Mononuclear cell (primary cell): ENCODE measurements around the gene PTPRK. TPM values are rescaled to one million over a fixed set of nuclear protein-coding genes. Genes with fewer than 3 reads are reported as not detected.
"Not testable (repeated sequence)": the region's sequence is repeated elsewhere in the genome, so short reads cannot be mapped to it uniquely, and the experiment has no call there.

Experiments used
- H3K27me3 ChIP-seq: 2 replicates; pipeline ENCODE4 v1.6.0; 2011; ENCODE audit warnings: low read length, control low read depth; ENCODE audit not compliant: insufficient read depth
- H3K4me1 ChIP-seq: 2 replicates; pipeline ENCODE4 v1.5.1; 2011; ENCODE audit warnings: mild to moderate bottlenecking, low read length, control low read depth; ENCODE audit not compliant: insufficient read depth
- H3K4me3 ChIP-seq: 2 replicates; pipeline ENCODE4 v1.5.1; 2011; ENCODE audit warnings: mild to moderate bottlenecking, low read length, moderate library complexity
- H3K9me3 ChIP-seq: 2 replicates; pipeline ENCODE4 v1.5.1; 2011; ENCODE audit warnings: low read depth, mild to moderate bottlenecking, control low read depth, low read length
- total RNA-seq: library from RNA; depleted of rRNA; stranded (reverse); fragments of >200 nt; gene quantifications from one replicate; pipeline ENCODE4 v1.2.3, GENCODE V29; 2012

Gene PTPRK
- total RNA-seq, 1 donor = 3.4 TPM

DNA sequence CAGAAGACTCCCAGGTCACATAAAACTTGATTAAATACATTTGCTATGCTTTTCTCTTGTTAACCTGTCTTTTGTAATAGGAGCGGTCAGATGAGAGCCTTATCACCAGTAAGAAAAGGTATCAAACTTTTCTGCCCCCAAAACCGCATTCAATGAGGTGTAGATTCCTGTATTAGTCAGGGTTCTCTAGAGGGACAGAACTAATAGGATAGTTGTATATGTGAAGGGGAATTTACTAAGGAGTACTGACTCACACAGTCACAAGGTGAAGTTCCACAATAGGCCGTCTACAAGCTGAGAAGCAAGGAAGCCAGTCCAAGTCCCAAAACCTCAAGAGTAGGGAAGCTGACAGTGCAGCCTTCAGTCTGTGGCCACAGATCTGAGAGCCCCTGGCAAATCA, 32.7 kb downstream of the PTPRK start:
- Histone ChIP-seq H3K27me3 (no peaks in the 10 kb centered on the region), H3K4me1 (no peaks in the 10 kb centered on the region), H3K4me3 (no peak overlapping the region), H3K9me3 (no peaks in the 10 kb centered on the region)

DNA sequence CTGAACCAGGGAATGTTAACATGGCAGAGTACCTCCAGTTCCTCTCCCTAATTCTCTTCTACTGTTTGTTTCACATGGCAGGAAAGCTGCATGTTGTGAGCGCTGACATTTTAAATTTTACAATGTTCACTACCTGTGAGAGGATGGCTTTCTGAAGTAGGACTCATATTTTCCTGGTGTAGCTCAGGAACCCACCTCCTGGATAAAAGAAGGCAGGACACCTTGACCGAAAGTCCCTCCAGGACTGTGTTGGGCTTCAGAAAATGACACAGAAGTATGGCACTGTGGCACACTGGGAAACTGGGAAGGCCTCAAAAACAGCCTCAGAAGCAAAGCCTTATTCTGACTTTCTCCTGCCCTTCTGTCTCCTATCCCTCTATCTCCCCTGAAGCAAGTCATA, 33.3 kb downstream of the PTPRK start:
- H3K9me3 ChIP-seq = no peaks in the 10 kb centered on the region
- H3K4me1 ChIP-seq = no peaks in the 10 kb centered on the region
- no peak overlapping the region for H3K4me3 ChIP-seq
- H3K27me3 ChIP-seq = no peaks in the 10 kb centered on the region

DNA sequence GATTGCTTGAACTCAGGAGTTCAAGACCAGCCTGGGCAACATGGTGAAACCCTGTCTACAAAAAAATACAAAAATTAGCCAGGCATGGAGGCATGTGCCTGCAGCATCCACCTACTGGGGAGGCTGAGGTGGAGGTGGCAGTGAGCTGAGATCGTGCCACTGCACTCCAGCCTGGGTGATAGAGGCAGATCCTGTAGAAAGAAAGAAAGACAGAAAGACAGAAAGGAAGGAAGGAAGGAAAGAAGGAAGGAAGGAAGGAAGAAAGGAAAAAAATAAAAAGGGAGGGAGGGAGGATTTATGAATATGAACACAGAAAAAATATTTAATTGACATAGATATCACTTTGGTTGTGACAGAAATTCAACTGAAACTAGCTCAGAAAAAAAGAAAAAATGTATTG, 33.8 kb downstream of the PTPRK start:
- not testable (repeated sequence) for H3K27me3 ChIP-seq, H3K4me1 ChIP-seq, H3K9me3 ChIP-seq, H3K4me3 ChIP-seq

DNA sequence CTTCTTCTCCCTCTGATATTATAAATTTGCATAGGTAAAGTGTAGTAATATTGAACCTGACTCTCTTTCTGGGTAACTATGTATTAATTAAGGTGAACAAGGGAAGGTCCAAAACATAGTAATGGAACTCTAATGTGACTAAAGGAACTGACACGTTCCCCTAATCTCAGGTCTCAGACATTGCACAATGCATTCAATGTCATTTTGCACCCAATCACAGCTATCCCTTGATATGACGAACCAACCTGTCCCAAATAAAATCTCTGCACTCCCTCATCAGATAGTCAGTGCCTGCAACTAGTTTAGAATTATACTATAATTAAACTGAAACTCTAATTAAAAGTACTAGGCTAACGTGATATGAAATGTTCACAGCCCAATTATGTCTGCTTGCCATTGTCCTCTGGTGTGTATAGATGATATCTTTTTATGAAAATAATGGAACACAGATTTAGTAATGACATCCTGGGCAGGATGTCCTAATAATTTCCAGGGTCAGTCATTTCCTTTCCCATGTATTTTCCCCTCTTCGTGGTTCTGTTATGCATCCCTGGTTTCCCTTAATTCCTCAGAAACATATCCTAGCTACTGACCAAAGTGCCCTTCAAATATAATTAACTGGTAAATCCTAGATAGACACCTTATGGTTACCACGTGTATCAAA, 36.8 kb downstream of the PTPRK start:
- no peaks in the 10 kb centered on the region for H3K4me1 ChIP-seq
- no peaks in the 10 kb centered on the region for H3K27me3 ChIP-seq
- H3K4me3 ChIP-seq = no peak overlapping the region
- no peaks in the 10 kb centered on the region for H3K9me3 ChIP-seq

DNA sequence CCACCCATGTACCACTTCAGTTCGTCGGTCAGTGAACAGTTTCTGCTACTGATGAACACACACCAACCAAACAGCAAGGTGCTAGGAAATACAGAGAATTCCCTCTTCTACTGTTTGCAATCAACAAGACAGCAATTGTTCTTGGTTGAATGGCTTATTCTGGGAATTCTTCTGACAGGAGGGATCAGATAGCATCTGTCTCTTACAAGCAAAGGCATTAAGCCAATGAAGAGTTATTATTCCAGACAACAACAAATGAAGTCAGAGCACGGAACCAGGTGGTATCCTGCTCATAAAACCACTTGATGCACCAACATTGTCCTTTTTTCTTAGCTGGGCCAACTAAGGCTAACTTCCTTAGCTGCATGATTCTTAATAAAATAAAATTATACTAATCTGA, 37.8 kb downstream of the PTPRK start:
- no peaks in the 10 kb centered on the region for H3K27me3 ChIP-seq
- H3K4me1 ChIP-seq = no peaks in the 10 kb centered on the region
- H3K4me3 ChIP-seq = no peak overlapping the region
- no peaks in the 10 kb centered on the region for H3K9me3 ChIP-seq

DNA sequence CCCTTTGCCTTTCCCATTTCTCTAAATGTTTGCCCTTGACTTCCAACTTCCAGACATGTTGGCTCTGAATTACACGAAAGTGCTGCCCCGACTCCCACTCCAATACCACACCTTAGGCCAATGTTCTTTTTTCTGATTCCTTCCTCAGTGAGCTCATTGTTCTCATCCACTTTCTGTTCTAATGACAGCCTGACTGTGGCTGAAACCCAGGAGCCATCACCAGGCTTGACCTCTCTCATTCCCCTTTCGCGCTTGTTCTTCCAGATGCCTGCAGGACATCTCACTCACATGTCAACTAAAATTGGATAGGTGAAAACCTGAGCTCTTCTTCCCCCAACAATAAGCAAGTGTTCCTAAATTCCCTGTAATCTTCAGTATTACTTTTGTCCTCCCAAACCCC, 40.4 kb downstream of the PTPRK start:
- Histone ChIP-seq H3K4me1 (no peaks in the 10 kb centered on the region), H3K4me3 (no peak overlapping the region), H3K9me3 (no peaks in the 10 kb centered on the region), H3K27me3 (no peaks in the 10 kb centered on the region)

DNA sequence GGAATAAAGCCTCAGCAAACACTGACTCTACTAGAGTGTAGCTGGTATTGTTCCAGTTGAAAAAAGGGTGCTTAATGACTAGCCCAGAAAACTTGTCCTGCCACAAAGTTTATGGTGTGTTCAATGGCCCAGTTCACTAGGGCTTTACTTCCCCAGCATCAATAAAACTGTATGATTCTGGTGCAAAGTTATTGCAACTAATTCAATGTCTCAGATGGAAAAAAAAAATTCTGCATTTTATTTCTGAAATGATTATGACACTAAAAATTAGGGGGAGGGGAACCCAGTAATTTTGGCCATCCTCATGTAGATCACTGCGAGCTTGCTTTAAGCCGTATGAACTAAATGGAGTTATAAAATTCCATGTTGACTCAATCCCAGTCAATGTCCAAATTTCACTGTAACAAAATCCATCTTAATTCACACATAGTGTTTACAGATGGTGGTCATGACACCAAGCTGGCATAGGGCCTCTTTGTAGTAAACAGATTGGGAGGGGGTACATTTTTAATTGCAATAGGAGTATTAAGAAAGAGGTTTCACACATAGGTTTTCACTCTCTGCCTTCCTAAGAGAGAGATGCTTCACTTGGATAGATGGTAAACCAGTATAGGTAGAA, 41.2 kb downstream of the PTPRK start:
- H3K9me3 ChIP-seq = no peaks in the 10 kb centered on the region
- no peak overlapping the region for H3K4me3 ChIP-seq
- no peaks in the 10 kb centered on the region for H3K4me1 ChIP-seq
- H3K27me3 ChIP-seq = no peaks in the 10 kb centered on the region

DNA sequence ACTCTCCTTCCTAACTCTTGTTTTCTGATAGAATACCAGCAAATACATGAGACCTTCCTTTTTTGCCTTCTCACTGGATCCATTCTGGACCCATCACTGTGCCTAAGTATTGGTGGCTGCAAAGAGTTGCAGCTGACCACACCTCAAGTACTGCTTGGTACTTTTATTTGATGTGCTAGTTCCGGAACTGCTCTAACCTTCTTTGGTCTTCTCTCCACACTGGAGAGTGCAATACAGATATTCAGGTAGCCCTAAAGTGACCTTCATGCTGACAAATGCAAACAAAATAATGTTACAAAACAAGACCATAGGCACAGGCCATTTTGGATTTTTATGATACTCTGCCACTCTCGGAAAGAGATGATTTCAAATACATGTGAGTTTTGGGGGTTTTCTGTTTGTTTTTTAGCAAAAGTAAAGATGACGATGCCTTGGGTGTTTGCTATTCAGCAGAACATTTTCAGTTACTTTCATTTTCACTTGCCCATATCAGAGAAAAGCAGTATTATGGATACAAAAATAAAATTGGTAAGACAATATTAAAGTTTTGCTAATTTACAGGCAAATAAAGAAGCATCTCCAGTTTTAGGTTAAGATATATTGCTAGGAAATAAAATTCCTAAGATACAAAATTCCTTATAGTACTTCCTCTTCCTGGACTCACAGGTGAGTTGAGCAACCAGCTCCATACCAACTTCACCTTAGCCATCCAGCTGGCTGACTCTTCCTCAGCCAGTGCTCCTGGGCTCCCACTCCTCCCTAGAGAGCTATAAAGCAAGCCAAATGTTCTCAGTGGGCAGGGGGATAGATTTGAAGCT, 42.0 kb downstream of the PTPRK start:
- H3K4me1 ChIP-seq = no peaks in the 10 kb centered on the region
- H3K27me3 ChIP-seq = no peaks in the 10 kb centered on the region
- no peaks in the 10 kb centered on the region for H3K9me3 ChIP-seq
- no peak overlapping the region for H3K4me3 ChIP-seq

DNA sequence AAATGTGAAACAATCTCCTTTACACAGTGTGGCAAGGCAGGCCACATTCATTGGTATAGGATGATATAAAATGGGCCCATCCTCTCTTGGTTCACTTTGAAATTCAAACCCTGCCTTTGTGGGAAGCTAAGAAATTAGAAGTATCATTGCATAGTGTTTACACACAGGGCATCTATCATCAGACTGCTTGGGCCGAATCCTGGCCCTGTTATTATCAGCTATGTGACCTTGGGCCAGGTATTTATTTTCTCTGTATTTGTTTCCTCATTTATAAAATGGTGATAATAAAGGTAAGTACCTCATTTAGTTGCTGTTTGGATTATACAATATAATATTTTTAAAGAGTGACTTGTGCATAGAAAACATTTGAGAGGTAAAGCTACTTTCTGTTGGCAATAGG, 45.5 kb downstream of the PTPRK start:
- Histone ChIP-seq H3K9me3 (no peaks in the 10 kb centered on the region), H3K4me1 (no peaks in the 10 kb centered on the region), H3K4me3 (no peak overlapping the region), H3K27me3 (no peaks in the 10 kb centered on the region)

DNA sequence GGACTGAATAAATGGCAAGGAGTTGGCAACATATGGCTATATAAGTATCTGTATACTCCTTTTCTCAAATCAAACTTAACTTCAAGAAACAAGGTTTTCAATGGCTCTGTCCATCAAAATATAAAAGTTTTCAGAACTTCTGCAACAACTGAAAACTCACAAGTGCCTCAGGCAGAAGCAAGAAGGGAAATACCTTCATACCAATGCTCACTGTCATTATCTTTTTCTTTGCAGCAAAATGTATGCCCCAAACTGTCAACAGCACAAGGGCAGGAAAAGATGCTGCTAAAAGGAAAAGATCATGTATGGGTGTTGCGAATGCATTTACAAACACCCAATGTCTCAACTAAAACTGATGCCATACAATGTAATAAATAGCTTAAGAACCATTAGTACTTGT, 45.9 kb downstream of the PTPRK start:
- Histone ChIP-seq H3K27me3 (no peaks in the 10 kb centered on the region), H3K4me1 (no peaks in the 10 kb centered on the region), H3K4me3 (no peak overlapping the region), H3K9me3 (no peaks in the 10 kb centered on the region)

DNA sequence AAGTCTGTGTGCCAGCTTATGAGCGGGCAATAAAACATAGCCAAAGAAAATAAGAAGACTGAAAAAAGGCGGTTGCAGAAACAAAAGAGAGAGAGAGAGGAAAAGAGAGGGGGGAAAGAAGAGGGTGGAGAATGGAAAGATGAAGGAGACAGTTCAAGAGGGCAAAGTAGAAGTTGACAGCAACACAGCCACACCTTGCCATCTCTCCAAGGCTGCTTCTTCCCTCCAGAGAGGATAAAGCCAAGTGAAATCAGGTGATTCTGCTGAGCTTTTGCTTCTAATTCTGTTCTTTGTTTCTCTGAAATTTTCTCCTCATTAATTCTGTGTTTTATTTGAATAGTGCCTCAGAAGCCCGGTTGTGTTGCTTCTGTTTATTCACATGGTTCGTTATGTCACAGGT, 48.5 kb downstream of the PTPRK start:
- H3K4me1 ChIP-seq = no peaks in the 10 kb centered on the region

DNA sequence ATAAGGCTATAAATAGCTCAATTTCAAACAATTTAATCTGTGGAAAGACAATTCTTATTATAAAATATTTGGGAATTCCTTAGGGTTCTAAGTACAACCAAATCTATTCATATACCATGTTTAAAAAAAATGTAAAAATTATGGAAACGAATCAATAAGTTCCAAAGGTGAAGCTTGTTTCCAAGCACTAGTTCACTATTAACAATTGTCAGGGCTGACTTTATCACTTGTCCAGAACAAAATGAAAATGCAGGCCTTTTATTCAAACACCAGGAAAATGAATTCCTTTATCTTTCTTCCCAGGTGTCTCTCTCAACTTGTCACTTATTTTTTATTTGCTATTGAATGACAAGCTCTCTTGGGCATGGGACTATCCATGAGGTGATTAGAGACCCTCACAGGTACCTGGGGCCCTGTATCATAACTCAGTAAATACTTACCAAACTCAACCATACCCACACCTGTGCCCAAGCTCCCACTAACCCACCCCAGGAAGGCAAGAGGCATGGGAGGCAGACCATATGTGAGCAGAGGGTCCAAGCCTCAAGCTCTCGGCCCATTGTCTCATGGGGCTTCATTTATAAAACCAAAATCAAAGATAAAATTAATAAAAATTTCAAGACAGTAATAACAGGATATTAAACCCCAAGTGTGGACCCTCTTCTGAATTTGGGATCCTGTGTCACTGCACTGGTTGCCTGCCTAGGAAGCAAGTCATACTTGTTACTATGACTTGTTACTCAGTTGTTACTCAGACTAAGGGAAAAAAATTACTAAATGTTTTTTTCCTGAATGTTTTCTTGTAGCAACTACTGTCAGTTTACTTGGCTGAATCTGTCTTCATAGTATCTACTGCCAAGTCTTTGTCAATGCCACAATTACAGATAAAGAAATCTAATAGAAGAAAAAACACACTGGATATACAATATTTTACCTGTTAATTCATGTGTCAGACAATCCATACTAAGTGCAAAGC, 54.7 kb downstream of the PTPRK start:
- Histone ChIP-seq H3K4me3 (no peak overlapping the region), H3K4me1 (no peaks in the 10 kb centered on the region), H3K9me3 (no peaks in the 10 kb centered on the region), H3K27me3 (no peaks in the 10 kb centered on the region)

More for the DNA sequence above, 48.5 kb downstream of the PTPRK start:
- Histone ChIP-seq H3K4me3 (no peak overlapping the region), H3K27me3 (no peaks in the 10 kb centered on the region), H3K9me3 (no peaks in the 10 kb centered on the region)

DNA sequence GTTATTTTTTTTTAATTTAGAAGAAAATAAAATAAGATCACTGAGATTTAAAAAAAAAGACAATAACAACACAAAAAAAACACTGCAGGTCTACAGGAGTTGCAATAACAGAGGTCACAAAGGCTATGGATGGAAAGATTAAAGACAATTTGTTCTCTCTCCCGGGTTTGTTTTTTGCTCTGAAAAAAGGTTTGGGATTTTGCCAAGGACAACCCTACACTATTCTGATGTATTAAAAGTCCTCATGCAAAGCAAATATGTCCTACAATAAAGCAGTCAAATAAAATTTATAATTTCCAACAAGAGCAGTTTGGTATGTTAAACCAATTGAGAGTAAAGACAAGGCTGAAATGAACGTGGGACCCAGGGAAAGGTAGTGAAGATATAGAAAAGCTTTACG, 55.6 kb downstream of the PTPRK start:
- Histone ChIP-seq H3K9me3 (no peaks in the 10 kb centered on the region), H3K27me3 (no peaks in the 10 kb centered on the region), H3K4me3 (no peak overlapping the region), H3K4me1 (no peaks in the 10 kb centered on the region)

DNA sequence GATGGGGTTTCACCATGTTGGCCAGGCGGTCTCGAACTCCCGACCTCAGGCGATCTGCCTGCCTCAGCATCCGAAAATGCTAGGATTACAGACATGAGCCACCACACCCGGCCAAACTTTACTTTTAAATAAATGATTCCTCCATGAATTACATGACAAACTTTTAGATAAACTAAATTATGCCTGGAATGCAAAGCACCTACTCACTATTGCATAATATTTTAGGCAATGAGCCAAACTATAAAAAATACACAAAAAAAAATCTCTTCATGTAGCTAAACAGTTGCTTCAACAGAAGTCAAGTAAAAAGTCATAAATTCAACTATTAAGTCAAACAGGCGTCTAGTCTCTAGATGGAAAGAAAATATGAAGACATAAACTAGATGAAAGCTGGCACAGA, 56.5 kb downstream of the PTPRK start:
- Histone ChIP-seq H3K9me3 (no peaks in the 10 kb centered on the region), H3K4me1 (no peaks in the 10 kb centered on the region), H3K4me3 (no peak overlapping the region), H3K27me3 (no peaks in the 10 kb centered on the region)

DNA sequence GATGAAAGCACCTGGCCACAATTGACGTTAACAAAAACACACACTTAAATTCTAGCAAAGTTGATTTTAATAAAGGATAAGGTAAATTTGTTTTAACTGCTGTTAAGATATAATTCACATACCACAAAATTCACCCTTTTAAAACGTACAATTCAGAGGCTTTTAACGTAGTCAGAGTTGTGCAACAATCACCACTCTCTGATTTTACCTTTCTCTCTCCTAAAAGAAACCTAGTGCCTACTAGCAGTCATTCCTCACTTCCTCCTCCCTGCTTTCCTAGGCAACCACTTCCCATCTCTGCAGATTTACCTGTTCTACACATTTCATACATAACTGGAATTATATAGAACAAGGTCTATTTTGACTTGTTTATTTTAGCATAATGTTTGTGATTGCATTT, 58.9 kb downstream of the PTPRK start:
- Histone ChIP-seq H3K27me3 (no peaks in the 10 kb centered on the region), H3K4me1 (no peaks in the 10 kb centered on the region), H3K4me3 (no peak overlapping the region), H3K9me3 (no peaks in the 10 kb centered on the region)
